GM19238 (cell line): ENCODE results near the gene PNLDC1.
"Not testable (repeated sequence)": the region's sequence is repeated elsewhere in the genome, so short reads cannot be mapped to it uniquely, and the experiment has no call there.

Experiments
- DNase-seq: peaks from one replicate; pipeline ENCODE4 v3.0.0; 2011; ENCODE audit warnings: low spot score; ENCODE audit not compliant: insufficient read length

The PNLDC1 gene

GRCh38 chr6:159844737-159845645 is 44.9 kb downstream of the PNLDC1 start:
- DNase-seq = no peak

GRCh38 chr6:159848552-159848951 is 48.5 kb downstream of the PNLDC1 start:
- DNase-seq = not testable (repeated sequence)

GRCh38 chr6:159849851-159850250 is 49.8 kb downstream of the PNLDC1 start:
- not testable (repeated sequence) for DNase-seq

GRCh38 chr6:159852877-159853276 is 52.8 kb downstream of the PNLDC1 start:
- no peak for DNase-seq

GRCh38 chr6:159853754-159854153 is 53.7 kb downstream of the PNLDC1 start:
- no peak for DNase-seq

GRCh38 chr6:159854959-159855358 is 54.9 kb downstream of the PNLDC1 start:
- DNase-seq = no peak

- DNase-seq = no peak
Measured at GRCh38 chr6:159858259-159858658, 58.2 kb downstream of the PNLDC1 start.

- no peak for DNase-seq
Measured at GRCh38 chr6:159860482-159860881, 60.4 kb downstream of the PNLDC1 start.

- DNase-seq = no peak
Measured at GRCh38 chr6:159862103-159862502, 62.0 kb downstream of the PNLDC1 start.

GRCh38 chr6:159863341-159863740 is 63.3 kb downstream of the PNLDC1 start:
- DNase-seq = peak; percentile 35

GRCh38 chr6:159865226-159865920 is 65.3 kb downstream of the PNLDC1 start:
- DNase-seq = no peak

- no peak for DNase-seq
Measured at GRCh38 chr6:159866286-159867247, 66.5 kb downstream of the PNLDC1 start.
